PC-3 (cell line): ENCODE data around the gene SMAP2.

Experiments used
- CTCF ChIP-seq: fragments of 300-600 bp; sonication (generic); conservative IDR thresholded peaks from 2 replicates; pipeline ENCODE4 v1.5.1; 2017; ENCODE audit warnings: antibody characterized with exemption, low read depth, mild to moderate bottlenecking, low read length
- EZH2 ChIP-seq: fragments of 300-600 bp; sonication (generic); IDR thresholded peaks from one replicate; pipeline ENCODE4 v1.6.1; 2017; ENCODE audit warnings: antibody characterized with exemption, mild to moderate bottlenecking, low read length; ENCODE audit not compliant: unreplicated experiment
- EZH2phosphoT487 ChIP-seq: fragments of 300-600 bp; sonication (generic); IDR thresholded peaks from 2 replicates; pipeline ENCODE4 v1.6.1; 2018; ENCODE audit warnings: mild to moderate bottlenecking, antibody characterized with exemption, low read length, borderline replicate concordance

- no peak for TF ChIP-seq CTCF
- TF ChIP-seq EZH2phosphoT487 = no peak
- TF ChIP-seq EZH2 = no peak
Measured at GRCh38 chr1:40413527-40414252, 40.2 kb downstream of the SMAP2 start.
